Ureter (tissue), 1 donor: ENCODE data around the gene NTN1. TPM values are rescaled to one million over a fixed set of nuclear protein-coding genes. Genes with fewer than 3 reads are reported as not detected.
"Not testable (repeated sequence)": the region's sequence is repeated elsewhere in the genome, so short reads cannot be mapped to it uniquely, and the experiment has no call there.

Source experiments
- DNase-seq: peaks from one replicate; pipeline ENCODE4 v3.0.0-alpha.2; 2020; ENCODE audit warnings: low spot score
- total RNA-seq: library from RNA; stranded (reverse); gene quantifications from one replicate; pipeline ENCODE4 v1.2.4, GENCODE V29; 2023
- donor health status: DM: yes; HTN: yes; CAD: no.

The NTN1 gene
- total RNA-seq, 1 donor from 2014 or later = 14.4 TPM

DNA sequence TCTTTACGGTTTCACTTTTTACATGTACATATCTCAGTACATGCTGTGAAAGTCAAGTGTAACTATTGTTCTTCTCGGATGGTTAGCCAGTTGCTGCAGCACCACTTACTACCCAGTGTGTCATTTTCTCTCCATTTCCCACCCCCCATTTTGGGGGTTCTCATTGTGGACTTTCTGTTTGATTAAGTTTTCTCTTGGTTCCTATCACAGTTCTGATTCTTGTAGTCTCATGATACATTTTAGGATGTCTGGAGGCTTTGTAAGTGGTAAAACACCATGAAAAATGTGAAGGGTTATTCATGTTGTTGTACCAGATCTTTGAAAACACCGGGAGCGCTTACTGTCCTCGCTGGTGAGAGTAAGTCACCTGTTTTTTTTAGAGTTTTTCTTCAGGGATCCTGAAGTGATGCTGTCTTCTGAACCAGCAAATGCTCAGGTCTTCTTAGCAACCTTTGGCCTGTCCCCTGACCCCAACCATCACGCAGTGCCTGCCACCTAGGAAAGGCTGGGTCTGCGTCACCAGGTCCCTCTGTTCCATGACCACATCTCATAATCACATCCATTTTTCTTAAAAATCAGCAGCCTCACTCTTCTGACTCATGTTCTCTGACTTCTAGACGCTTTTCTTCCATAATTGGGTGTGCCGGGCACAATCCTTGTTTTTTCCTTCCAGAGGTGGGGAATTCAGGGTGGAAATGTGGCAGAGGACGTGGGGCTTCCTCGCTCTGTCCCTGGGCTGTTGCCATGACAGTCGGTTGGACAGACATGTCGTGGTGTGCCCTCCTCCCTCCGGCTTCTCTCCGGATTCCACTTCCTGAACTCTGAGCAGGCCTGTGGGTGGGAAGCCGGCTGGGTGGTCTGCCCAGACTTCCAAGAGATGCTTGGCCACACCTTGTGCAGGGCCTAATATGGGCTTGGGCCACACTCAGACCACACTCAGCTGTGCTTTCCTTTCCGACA is 102.6 kb downstream of the NTN1 start:
- no peak for DNase-seq

- DNase-seq = no peak
Observed at GRCh38 chr17:9124554-9124935, 103.2 kb downstream of the NTN1 start.

- DNase-seq = no peak
Observed at GRCh38 chr17:9125722-9126121, 104.4 kb downstream of the NTN1 start.

DNA sequence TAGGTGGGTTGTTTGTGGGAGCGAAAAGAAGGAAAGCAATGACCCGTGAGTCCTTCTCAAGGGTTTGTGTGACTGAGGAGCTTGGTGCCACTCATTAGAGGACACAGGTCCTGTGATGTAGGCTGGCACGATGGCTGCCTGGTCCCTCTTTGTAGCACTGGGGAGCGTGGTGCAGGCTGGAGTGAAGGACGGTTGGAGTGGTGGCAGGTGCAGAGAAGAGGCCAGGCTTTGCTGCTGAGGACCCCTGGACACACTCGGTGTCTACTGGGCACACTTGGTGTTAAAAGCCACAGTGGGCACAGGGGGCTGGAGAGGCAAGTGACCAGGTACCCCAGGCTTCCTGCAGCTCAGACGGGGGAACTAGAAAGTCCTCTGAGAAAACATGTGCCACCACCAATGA is 106.0 kb downstream of the NTN1 start:
- DNase-seq = no peak

DNA sequence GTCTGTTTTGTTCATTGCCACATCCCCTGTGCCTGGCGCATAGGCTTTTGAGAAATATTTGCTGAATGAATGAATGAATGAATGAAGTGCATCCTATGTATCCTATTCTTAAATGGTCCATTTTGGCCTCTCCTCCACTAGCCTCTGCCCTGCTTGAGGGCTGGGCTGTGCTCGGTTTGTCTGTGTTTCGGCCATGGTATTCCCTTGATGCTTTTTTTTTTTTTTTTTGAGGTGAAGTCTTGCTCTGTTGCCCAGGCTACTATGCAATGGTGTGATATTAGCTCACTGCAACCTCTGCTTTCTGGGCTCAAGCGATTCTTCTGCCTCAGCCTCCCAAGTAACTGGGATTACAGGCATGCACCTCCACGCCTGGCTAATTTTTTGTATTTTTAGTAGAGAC is 110.1 kb downstream of the NTN1 start:
- no peak for DNase-seq

DNA sequence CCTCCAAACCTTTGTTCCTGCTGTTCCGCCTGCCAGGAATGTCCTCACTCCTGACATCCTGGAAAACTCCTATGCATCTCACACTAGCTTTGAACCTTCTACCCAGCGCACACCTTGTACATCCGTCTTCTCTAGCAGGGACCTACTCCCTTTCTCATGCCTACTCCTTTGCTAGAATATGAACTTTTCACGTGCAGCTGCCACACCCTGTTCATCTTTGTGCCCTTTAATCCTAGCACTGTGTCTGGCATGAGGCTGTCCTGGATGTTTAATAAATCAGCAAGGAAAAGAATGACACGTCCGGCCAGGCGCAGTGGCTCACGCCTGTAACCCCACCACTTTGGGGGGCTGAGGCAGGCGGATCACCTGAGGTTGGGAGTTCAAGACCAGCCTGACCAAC is 111.0 kb downstream of the NTN1 start:
- DNase-seq = no peak

GRCh38 chr17:9132944-9133610 is 111.8 kb downstream of the NTN1 start:
- DNase-seq = no peak

GRCh38 chr17:9138161-9138717 is 116.9 kb downstream of the NTN1 start:
- DNase-seq = no peak

DNA sequence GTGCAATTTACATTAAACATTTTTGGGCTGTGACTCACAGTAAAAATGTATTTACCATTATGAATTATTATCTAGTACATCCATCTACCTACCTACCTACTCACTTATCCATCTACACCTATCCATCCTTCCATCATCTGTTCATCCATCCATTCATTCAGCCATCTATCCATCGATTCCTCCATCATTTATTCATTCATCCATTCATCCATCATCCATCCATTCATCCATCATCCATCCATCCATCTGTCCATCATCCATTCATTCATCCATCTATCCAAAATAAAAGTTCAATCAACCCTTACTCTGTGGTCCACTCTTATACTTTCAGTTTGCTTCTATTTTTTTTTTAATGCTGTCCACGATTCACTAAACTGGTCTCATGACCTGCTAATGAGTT is 118.4 kb downstream of the NTN1 start:
- no peak for DNase-seq

DNA sequence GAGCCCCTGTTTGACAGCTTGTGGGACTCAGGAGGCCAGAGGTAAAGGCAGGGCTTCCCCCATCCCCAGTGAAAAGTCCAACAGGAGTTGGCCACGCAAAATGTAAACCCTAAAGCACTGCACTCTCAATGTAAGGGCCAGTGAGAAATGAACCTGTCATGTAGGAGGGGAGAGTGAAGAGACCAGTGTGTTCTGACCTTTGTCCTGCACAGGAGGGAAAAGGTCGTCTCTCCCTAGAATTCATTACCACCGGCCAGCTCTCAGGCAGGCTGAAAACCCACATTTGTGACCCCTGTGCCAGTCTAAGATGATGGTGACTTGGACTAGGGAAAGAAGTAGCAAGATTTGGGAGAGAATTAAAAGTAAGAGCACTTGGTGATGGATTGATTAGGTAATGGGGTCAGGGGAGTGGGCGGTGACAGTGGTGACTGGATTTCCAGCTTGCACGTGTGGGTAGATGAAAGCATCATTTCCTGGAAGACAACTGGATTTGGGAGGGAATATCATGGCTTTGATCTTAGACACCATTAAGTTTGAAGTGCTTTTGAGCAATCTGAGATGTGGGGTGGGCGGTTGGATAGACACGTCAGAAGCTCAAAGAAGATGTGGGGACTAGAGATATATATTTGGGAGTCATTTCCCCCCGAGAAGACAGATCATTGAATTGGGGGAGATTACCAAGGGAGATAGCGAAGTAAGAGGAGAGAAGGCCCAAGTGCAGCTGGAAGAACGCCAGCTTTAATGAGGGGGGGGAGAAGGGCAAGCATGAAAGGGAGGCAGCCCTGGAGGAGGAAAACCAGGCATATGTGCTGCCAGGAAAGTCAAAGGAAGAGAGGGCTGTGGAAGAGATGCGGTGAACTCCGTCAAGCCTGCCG is 119.5 kb downstream of the NTN1 start:
- DNase-seq = no peak

DNA sequence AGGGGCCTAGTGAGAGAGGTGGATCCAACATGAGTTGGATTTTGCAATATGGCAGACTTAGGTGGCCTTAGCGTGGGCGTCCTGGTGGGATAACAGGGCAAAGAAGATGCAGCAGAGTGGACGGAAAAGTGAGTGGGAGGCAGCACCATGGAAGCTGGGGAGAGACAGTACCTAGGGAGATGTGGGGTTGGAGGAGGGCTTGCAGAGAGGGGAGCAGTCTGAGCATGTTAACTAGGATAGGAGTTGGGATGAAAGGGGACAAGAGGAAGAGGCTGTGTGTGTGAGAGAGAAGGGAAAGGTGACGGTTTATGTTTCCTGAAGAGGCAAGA is 120.1 kb downstream of the NTN1 start:
- DNase-seq = no peak

GRCh38 chr17:9142772-9143494 is 121.6 kb downstream of the NTN1 start:
- DNase-seq = no peak

- DNase-seq = no peak
Observed at GRCh38 chr17:9144502-9145249, 123.4 kb downstream of the NTN1 start.

DNA sequence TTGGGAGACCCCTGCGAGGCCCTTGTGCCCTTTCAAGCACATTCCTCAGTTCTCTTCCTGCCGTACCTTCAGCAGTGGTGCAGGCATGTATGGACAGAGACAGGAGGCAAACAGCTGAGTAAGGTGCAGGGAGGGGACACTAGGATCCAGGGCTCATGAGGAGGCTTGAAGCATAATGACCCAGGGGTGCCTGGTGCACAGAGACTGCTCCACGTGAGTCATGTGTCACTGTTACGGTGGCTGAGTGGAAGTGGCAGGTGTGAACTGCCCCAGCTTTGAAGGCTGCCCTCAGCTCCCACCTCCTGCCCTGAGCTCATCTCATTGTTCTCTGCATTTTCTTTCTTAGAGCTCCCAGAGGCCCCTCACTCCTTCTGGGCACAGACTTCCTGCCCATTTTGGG is 124.8 kb downstream of the NTN1 start:
- DNase-seq = no peak

GRCh38 chr17:9148905-9149525 is 127.7 kb downstream of the NTN1 start:
- DNase-seq = no peak

DNA sequence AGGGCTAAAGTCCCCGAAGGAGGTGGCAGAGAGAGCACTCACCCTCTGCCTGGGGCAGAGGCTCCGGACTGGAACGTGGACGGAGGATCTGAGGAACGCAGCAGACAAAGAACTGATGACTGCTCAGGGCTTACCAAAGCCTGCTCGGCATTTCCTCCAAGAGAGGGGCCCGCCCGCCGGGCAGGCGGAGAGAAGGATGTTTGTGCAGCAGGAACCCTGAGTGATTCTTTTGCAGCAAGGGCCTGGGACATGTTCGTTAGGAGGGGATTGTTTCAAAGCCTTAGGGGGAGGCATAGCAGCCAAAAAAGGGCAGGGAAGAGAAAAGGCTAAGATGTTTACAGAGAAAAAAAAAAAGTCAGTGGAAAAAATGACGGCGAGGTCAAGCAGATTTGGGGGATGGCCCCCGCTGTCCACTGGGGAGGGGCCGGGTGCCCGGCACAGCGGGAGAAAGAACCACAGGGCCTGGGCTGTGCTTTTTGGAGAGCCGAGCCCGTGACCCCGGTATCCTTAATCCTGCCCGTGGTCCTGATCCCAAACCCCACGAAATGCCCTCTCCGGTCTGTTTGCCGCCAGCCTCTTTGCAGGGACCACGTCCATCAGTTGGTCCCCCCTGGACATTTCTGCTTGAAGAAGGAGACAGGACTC is 129.3 kb downstream of the NTN1 start:
- peak; percentile 59 for DNase-seq

DNA sequence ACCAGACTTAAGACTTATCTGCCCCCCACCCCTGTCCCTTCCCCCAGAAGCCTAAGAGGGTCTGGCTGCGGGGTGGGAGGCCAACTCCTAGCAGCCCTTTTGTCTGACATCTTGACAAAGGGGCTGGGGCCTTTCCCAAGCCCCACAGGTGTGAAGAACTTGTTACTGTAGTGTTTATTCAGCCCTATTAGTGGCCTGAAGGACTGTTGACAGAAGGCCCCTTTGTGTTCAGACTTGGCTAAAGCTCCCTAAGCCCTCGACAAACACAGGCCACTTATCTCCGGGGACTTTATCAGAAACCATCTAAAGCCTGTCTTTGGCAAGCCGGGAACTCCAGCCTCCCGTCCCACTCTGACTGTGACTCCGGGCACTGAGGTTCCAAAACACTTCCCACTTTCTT is 129.8 kb downstream of the NTN1 start:
- no peak for DNase-seq

DNA sequence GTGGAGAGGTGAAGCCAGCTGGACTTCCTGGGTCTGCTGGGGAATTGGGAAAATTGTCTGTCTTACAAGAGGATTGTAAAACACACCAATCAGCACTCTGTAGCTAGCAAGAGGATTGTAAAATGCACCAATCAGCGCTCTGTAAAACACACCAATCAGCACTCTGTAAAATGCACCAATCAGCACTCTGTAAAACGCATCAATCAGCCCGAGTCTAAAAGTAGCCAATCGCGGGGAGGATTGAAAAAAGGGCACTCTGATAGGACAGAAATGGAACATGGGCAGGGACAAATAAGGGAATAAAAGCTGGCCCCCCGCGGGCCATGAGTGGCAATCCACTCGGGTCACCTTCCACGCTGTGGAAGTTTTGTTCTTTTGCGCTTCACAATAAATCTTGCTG is 130.4 kb downstream of the NTN1 start:
- not testable (repeated sequence) for DNase-seq
